Measurements from ENCODE around the gene FIP1L1. TPM values are rescaled to one million over a fixed set of nuclear protein-coding genes. Genes with fewer than 3 reads are reported as not detected.

Gene FIP1L1
- polyA plus RNA-seq, 1 donor = 57.7 TPM

DNA sequence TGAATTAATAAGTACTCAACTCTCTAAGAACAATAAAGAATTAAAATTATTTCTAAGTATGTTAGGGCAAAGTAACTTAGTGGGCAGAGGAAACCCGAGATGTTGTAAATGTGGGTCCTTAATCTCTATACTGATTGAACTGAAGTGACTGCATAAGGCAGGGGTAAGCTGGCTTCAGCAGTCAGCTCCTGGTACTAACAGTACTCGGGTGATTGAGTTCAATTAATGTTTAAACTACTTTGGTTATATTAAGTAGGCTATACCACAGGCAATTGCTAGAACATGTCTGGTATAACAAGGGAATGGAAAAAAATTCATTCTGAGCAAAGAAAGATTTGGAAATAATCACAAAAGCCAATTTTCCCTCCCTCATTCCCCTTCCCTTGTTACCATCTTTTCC lies 123.1 kb downstream of the FIP1L1 start:
- H3K4me1 ChIP-seq (ENCODE audit: control insufficient read depth, insufficient read depth, low read length) = no peaks in the 10 kb centered on the region
- H3K27me3 ChIP-seq (ENCODE audit: control insufficient read depth, insufficient read depth, low read length) = no peaks in the 10 kb centered on the region
- no peak for DNase-seq
- H3K9me3 ChIP-seq (ENCODE audit: control insufficient read depth, low read depth, low read length) = no peaks in the 10 kb centered on the region
- H3K27ac ChIP-seq (ENCODE audit: low read length) = no peak overlapping the region
- no CpG with 5 or more reads among the region's 2 CpGs for WGBS (ENCODE audit: insufficient coverage, low lambda C conversion rate)
- H3K36me3 ChIP-seq (ENCODE audit: control insufficient read depth, insufficient read depth, low read length) = peaks cover 15% of the 10 kb centered on the region
- H3K4me3 ChIP-seq (ENCODE audit: low read length) = no peak overlapping the region

DNA sequence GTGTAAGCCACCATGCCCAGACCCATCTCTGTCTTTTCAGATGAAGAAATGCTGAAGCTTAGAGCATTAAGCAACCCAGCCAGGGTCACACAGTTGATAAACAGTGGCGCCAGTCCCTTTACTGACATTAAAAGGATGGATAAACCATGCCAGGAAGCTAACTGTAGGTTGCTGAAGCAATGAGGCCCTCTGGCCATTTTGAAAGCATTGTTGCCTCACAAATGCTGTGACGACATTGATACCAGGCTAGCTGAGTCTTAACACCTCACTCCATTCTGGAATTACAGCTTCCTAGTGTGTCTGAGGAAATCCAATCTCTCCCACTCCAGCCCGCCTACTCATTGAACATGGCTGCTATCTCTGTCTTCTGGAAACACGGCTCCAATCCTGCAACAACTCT lies 124.1 kb downstream of the FIP1L1 start:
- H3K36me3 ChIP-seq (ENCODE audit: control insufficient read depth, insufficient read depth, low read length) = peaks cover 16% of the 10 kb centered on the region
- no peaks in the 10 kb centered on the region for H3K9me3 ChIP-seq (ENCODE audit: control insufficient read depth, low read depth, low read length)
- H3K27ac ChIP-seq (ENCODE audit: low read length) = no peak overlapping the region
- DNase-seq = no peak
- H3K27me3 ChIP-seq (ENCODE audit: control insufficient read depth, insufficient read depth, low read length) = no peaks in the 10 kb centered on the region
- WGBS (ENCODE audit: insufficient coverage, low lambda C conversion rate) = no CpG with 5 or more reads among the region's 4 CpGs
- no peak overlapping the region for H3K4me3 ChIP-seq (ENCODE audit: low read length)
- H3K4me1 ChIP-seq (ENCODE audit: control insufficient read depth, insufficient read depth, low read length) = no peaks in the 10 kb centered on the region

- Histone ChIP-seq H3K36me3 (ENCODE audit: control insufficient read depth, insufficient read depth, low read length) (peaks cover 18% of the 10 kb centered on the region), H3K27ac (ENCODE audit: low read length) (no peak overlapping the region), H3K9me3 (ENCODE audit: control insufficient read depth, low read depth, low read length) (no peaks in the 10 kb centered on the region), H3K4me3 (ENCODE audit: low read length) (no peak overlapping the region), H3K4me1 (ENCODE audit: control insufficient read depth, insufficient read depth, low read length) (no peaks in the 10 kb centered on the region), H3K27me3 (ENCODE audit: control insufficient read depth, insufficient read depth, low read length) (no peaks in the 10 kb centered on the region)
- no peak for DNase-seq
- no CpG with 5 or more reads among the region's 1 CpG for WGBS (ENCODE audit: insufficient coverage, low lambda C conversion rate)
These were observed 124.7 kb downstream of the FIP1L1 start for GRCh38 chr4:53502094-53502493.

DNA sequence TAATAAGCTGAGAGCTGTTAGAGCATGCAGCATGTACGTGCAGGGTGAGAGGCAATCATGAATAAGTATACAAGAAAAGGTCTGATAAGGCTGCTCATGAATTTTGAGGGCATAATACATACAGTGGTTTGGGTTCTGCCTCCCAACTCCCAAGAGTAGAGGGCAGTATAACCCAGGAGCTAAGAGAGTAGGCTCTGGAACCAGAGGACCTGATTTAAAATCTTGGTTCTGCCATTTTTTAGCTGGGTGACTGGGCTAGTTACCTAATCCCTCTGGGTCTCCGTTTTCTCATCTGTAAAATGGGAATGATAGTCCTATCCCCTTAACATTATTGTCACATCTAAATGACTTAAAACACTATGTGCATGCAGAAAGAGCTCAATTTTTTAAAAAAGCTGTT lies 128.5 kb downstream of the FIP1L1 start:
- Histone ChIP-seq H3K27ac (ENCODE audit: low read length) (no peak overlapping the region), H3K4me1 (ENCODE audit: control insufficient read depth, insufficient read depth, low read length) (no peaks in the 10 kb centered on the region), H3K9me3 (ENCODE audit: control insufficient read depth, low read depth, low read length) (peaks cover 2% of the 10 kb centered on the region), H3K36me3 (ENCODE audit: control insufficient read depth, insufficient read depth, low read length) (peaks cover 20% of the 10 kb centered on the region), H3K27me3 (ENCODE audit: control insufficient read depth, insufficient read depth, low read length) (no peaks in the 10 kb centered on the region), H3K4me3 (ENCODE audit: low read length) (no peak overlapping the region)
- 100% methylated on average over 2 of the region's 2 CpGs for WGBS (ENCODE audit: insufficient coverage, low lambda C conversion rate)
- no peak for DNase-seq

- no peak overlapping the region for H3K4me3 ChIP-seq (ENCODE audit: low read length)
- no peak overlapping the region for H3K27ac ChIP-seq (ENCODE audit: low read length)
- DNase-seq = no peak
- 93% methylated on average over 2 of the region's 7 CpGs for WGBS (ENCODE audit: insufficient coverage, low lambda C conversion rate)
- peaks cover 2% of the 10 kb centered on the region for H3K9me3 ChIP-seq (ENCODE audit: control insufficient read depth, low read depth, low read length)
- H3K27me3 ChIP-seq (ENCODE audit: control insufficient read depth, insufficient read depth, low read length) = no peaks in the 10 kb centered on the region
- peaks cover 20% of the 10 kb centered on the region for H3K36me3 ChIP-seq (ENCODE audit: control insufficient read depth, insufficient read depth, low read length)
- no peaks in the 10 kb centered on the region for H3K4me1 ChIP-seq (ENCODE audit: control insufficient read depth, insufficient read depth, low read length)
These were observed 129.6 kb downstream of the FIP1L1 start for GRCh38 chr4:53507058-53507457.

DNA sequence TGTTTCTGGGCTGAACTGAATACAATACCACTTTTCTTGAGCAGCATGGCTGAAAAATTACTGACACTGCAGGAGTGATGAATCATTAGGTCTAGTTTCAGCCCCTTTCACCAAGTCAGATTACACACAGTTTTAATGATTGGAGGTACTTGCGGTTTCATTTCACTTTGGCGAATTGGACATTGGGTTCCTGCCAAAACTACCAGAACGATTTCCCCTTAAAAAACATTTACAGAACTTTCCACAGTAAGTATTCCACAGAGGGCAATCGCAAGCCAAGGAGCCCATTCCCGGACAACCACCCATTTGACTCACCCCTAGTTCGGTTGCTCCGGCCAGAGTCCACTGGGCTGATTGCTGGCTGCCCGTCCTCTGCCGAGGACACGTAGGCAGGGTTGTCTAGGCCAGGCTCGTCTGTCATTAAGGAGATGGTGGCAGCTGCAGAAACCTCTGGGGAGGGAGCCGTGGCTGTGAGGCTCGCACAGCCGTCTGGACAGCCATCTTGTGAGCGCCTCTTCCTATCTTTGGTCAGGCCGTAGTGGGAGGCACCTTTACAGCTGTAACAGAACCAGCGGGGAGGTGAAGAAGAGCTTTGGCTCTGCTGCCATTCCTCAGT lies 130.3 kb downstream of the FIP1L1 start:
- WGBS (ENCODE audit: insufficient coverage, low lambda C conversion rate) = no CpG with 5 or more reads among the region's 17 CpGs
- DNase-seq = no peak
- no peak overlapping the region for H3K27ac ChIP-seq (ENCODE audit: low read length)

GRCh38 chr4:53508446-53508845 lies 131.0 kb downstream of the FIP1L1 start:
- H3K4me1 ChIP-seq (ENCODE audit: control insufficient read depth, insufficient read depth, low read length) = no peaks in the 10 kb centered on the region
- H3K4me3 ChIP-seq (ENCODE audit: low read length) = no peak overlapping the region
- H3K36me3 ChIP-seq (ENCODE audit: control insufficient read depth, insufficient read depth, low read length) = peaks cover 20% of the 10 kb centered on the region
- no peak overlapping the region for H3K27ac ChIP-seq (ENCODE audit: low read length)
- DNase-seq = no peak
- H3K27me3 ChIP-seq (ENCODE audit: control insufficient read depth, insufficient read depth, low read length) = no peaks in the 10 kb centered on the region
- WGBS (ENCODE audit: insufficient coverage, low lambda C conversion rate) = no CpG with 5 or more reads among the region's 1 CpG
- H3K9me3 ChIP-seq (ENCODE audit: control insufficient read depth, low read depth, low read length) = peaks cover 2% of the 10 kb centered on the region

More for the DNA sequence above, 130.3 kb downstream of the FIP1L1 start:
- Histone ChIP-seq H3K4me3 (ENCODE audit: low read length) (no peak overlapping the region), H3K4me1 (ENCODE audit: control insufficient read depth, insufficient read depth, low read length) (no peaks in the 10 kb centered on the region), H3K27me3 (ENCODE audit: control insufficient read depth, insufficient read depth, low read length) (no peaks in the 10 kb centered on the region), H3K36me3 (ENCODE audit: control insufficient read depth, insufficient read depth, low read length) (peaks cover 20% of the 10 kb centered on the region), H3K9me3 (ENCODE audit: control insufficient read depth, low read depth, low read length) (peaks cover 2% of the 10 kb centered on the region)

DNA sequence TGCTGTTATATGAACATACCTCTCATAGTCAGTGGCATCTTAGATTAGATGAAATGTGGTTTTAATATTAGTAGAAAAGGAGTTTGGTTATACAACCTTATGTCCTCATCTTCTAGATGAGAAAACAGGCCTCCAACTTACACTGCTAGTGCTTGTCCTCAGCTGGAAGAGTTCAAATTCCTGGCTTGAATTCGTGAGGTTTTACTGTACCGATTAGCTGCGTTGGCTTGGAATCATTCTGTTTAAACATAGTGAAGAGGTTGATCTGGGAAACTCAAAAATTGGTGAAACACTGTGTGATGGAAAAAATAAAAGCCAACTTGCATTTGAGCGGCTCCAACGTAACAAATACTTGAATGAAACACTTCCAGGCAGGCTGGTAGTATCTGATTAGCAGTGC lies 132.9 kb downstream of the FIP1L1 start:
- no peak overlapping the region for H3K4me3 ChIP-seq (ENCODE audit: low read length)
- peaks cover 2% of the 10 kb centered on the region for H3K9me3 ChIP-seq (ENCODE audit: control insufficient read depth, low read depth, low read length)
- no peak for DNase-seq
- H3K27ac ChIP-seq (ENCODE audit: low read length) = no peak overlapping the region
- H3K27me3 ChIP-seq (ENCODE audit: control insufficient read depth, insufficient read depth, low read length) = no peaks in the 10 kb centered on the region
- WGBS (ENCODE audit: insufficient coverage, low lambda C conversion rate) = no CpG with 5 or more reads among the region's 5 CpGs
- H3K36me3 ChIP-seq (ENCODE audit: control insufficient read depth, insufficient read depth, low read length) = peaks cover 16% of the 10 kb centered on the region
- no peaks in the 10 kb centered on the region for H3K4me1 ChIP-seq (ENCODE audit: control insufficient read depth, insufficient read depth, low read length)

Other genes starting within 250 kb of the FIP1L1 start
- gene SCFD2, start 11.6 kb upstream of the FIP1L1 start, polyA plus RNA-seq = 8.2 TPM
- 10.8 TPM for gene LNX1, start 213.8 kb downstream of the FIP1L1 start, polyA plus RNA-seq

All from large intestine (tissue), 3 donors.